GM19099 (cell line): Measurements from ENCODE around the gene CD33.
"Not testable (repeated sequence)": the region's sequence is repeated elsewhere in the genome, so short reads cannot be mapped to it uniquely, and the experiment has no call there.

Experiments
- POLR2A ChIP-seq: IDR thresholded peaks from 3 replicates; pipeline ENCODE4 v1.6.1; 2011; ENCODE audit warnings: low read depth; ENCODE audit not compliant: insufficient read length; ENCODE audit errors: extremely low read depth

Gene CD33

DNA sequence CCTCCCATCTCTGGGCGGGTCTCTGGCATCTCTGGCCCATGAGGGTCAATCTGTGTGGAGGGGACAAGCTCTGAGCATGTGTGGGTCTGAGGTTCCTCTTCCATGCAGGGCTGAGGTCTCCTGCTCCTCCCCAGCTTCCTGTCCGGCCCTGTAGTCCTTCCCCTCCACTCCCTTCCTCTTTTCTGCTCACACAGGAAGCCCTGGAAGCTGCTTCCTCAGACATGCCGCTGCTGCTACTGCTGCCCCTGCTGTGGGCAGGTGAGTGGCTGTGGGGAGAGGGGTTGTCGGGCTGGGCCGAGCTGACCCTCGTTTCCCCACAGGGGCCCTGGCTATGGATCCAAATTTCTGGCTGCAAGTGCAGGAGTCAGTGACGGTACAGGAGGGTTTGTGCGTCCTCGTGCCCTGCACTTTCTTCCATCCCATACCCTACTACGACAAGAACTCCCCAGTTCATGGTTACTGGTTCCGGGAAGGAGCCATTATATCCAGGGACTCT, at the start of gene CD33:
Gene CD33 (plus strand): TSS at position 183 of the 496 bp plus-strand sequence. CDS start 39 bp downstream, at position 222.
- TF ChIP-seq POLR2A, result not testable (repeated sequence)

DNA sequence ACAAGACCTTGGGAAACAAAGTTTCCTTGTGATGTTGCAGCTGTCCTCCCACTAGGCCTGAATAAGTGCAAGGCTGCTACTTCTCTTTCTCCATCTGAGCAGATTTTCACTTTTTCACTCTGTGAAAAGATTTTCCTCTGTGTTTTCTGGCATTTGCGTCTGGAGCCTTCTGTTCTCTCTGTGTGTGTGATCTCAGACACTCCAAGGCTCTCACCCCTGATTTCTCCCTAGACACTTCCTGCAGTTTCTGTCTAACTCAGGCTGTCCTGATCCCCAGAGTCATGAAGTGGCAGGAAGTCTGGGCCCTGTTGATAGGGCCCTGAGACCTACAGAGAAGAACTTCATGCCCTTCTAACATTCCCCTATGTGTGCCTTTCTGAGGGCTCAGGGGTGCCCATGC, 45.6 kb upstream of the CD33 start:
- TF ChIP-seq POLR2A, result no peak

DNA sequence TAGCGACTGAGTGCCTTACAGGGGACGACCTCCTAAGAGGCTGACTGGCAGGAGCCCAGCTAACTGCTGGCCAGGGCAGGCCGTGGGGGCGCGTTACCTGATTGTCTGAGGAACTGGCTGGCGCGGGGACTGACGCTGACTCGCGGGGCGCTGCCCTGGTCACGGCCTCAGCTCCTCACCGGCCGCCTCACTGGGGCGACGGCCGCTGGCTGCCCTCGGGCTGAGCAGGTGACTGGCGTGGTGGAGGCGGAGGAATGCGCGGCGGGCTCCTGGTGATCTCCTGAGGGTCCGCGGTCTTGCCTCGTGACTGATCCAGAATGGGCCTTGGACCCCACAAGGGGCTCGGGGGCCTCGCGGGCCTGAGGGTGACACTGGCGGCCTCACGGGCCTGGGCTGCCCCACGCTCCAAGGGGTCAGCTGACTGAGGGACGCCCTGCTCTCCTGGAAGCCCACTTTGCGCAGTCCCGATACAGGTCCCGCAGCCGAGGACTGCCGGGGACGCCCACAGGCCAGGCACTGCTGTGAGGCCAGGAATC, 43.4 kb upstream of the CD33 start:
- no peak for TF ChIP-seq POLR2A

DNA sequence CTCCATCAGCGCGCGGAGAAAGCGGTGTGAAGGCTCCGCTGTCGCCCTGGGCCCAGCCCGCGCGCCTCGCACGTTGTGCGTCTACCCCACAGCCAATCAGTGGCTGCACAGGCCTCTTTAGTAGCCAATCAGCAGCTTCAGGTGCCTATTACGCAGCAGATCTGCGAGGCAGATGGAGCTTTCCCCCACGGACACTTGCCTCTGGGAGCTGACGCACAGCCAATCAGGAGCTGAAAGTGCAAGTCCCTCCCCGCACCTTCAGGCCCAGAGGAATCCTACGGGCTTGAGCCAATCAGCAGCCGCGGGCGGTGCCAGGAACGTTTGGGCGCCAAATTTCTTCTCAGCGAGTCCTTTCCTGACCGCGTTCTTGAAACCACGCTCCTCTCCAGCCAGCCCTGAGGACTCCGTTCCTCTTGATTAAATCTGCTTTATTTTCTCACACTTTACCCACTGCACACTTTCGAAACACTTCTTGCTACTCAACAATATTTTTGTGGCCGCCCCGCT, 42.9 kb upstream of the CD33 start:
- no peak for TF ChIP-seq POLR2A

DNA sequence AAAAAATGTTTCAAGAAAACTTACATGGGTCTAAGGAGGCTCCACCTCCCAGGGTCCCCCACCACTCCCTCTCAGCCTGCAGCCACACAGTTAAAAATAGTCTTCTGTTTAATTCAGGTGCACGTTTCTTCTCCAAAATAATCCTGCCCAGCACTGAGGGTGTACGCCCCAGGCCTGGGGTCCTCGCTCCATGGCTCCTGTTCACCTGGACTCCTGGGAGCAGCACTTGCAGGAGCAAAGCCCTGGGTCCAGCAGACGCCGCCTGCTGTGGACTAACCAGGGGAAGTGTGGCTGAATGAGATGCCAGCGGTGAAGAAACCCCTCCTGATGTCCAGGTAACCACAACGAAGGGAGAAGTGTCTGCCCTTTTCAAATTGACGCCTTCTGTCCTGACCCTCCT, 41.3 kb upstream of the CD33 start:
- TF ChIP-seq POLR2A, result no peak

DNA sequence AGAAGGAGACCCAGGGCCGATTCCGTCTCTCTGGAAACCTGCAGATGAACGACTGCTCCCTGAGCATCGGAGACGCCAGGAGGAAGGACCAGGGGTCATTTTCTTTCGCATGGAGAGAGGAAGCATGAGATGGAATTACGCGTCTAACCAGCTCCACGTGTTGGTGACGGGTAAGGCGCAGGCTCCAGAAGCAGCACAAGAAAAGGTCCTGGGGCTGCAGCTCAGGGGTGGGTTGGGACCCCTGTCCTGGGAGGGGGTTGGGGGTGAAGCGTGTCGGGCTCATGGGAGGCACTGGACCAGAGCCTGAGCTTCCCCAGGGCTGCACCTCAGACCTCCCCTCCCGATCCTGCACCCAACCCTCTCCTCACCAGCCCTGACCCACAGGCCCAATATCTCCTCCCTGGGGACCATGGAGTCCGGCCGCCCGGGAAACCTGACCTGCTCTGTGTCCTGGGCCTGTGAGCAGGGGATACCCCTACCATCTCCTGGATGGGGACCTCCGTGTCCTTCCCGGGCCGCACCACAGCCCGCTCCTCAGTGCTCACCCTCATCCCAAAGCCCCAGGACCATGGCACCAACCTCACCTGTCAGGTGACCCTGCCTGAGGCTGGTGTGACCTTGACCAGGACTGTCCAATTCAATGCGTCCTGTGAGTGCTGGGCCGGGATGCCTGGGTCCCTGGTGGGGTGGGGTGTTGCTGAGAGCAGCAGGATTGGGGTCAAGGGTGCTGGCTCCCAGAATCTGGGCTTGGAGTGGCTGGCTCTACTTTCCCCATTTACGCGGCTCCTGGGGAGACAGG, 39.6 kb upstream of the CD33 start:
- TF ChIP-seq POLR2A, result no peak

DNA sequence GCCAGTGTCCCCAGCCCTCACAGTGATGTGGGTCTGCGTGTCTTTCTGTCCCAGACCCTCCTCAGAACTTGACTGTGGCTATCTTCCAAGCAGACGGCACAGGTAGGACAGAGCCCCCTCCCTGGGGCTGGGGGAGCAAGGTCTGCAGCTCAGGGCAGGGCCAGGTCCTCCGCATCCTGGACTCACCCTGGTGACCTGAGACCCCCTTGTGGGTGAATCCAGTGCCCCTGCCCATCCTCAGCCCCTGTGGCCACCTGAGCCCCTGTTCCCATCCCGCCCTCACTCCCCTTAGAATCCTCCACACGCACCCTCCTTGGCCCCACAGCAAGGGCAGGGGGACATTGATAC, 39.0 kb upstream of the CD33 start:
- TF ChIP-seq POLR2A, result no peak

DNA sequence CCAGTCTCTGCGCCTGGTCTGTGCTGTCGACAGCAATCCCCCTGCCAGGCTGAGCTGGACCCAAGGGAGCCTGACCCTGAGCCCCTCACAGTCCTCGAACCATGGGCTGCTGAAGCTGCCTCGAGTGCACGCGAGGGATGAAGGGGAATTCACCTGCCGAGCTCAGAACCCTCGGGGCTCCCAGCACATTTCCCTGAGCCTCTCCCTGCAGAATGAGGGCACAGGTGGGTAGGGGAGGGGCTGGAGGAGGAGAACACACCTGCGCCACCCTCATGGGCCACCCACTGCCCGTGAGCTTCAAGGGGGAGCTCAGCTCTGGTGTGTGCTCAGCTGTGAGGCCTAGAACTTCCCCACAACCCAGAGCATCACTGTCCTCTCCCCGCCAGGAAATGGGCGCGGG, 38.6 kb upstream of the CD33 start:
- no peak for TF ChIP-seq POLR2A

DNA sequence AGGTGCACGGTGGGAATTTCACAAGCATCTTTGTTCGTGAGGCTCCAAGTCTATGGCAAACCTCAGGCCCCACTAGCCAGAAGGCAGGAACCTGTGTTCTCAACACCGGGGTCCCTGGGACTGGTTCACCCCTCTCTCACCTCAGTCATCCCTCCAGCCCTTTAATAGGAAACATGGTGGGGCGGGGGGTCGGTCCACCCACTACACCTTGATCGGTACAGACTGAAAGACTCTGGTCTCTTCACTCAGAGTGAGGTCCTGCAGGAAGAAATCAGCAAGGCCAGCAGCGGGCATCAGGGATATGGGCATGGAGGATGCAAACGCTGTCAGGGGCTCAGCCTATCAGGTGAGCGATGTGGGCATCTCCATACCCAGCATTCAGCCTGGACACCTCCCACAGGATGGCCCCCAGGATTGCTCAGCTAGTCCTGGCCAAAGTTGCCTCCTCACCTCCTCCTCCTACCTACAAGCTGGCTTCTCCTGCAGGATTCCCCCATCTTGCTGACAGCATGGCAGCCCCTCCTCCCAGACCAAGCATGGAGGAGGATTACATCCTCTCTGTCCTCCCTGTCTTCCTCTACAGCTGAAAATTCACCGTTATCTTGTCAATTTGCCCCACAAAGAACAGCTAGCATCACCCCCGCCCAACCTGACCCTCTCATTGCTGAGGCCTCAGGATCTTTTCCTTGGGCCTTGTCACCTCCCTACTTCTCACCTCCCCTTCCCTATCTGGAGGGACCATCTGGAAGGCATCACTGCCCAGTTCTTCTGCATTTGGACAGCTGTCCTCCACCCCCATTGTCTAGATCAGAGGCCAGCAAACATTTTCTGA, 37.3 kb upstream of the CD33 start:
- no peak for TF ChIP-seq POLR2A

DNA sequence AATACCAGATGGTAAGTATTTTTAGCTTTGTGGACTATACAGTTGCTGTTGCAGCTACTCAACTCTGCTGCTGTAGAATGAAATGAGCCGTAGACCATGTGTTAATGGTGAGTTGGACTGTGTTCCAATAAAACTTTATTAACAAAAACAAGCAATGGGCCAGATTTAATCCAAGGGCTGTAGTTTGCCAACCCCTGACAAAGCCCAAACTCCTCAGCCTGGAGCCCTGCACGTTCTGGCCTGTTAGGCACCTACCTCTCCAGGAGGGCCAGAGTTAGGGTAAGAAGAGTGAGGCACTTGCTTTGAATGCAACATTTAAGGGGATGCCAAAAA, 36.7 kb upstream of the CD33 start:
- TF ChIP-seq POLR2A, result no peak

DNA sequence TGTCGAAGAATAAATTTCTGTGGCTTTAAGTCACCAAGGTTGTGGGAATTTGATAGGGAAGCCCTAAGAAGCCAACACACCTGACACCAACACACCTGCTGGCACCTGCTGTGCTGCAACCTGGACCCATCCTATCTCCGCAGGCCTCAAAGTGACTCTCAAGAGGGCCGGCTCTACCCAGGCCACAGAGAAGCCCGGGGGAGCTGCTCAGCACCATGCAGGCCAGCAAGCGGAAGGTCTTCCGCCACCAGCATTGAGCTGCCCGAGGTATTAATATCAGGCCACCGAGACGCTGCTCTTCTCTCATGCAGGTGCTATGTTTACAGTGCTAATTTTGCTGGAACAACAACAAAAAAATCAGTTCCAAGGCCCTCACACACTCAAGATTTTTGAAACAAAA, 32.2 kb upstream of the CD33 start:
- no peak for TF ChIP-seq POLR2A

DNA sequence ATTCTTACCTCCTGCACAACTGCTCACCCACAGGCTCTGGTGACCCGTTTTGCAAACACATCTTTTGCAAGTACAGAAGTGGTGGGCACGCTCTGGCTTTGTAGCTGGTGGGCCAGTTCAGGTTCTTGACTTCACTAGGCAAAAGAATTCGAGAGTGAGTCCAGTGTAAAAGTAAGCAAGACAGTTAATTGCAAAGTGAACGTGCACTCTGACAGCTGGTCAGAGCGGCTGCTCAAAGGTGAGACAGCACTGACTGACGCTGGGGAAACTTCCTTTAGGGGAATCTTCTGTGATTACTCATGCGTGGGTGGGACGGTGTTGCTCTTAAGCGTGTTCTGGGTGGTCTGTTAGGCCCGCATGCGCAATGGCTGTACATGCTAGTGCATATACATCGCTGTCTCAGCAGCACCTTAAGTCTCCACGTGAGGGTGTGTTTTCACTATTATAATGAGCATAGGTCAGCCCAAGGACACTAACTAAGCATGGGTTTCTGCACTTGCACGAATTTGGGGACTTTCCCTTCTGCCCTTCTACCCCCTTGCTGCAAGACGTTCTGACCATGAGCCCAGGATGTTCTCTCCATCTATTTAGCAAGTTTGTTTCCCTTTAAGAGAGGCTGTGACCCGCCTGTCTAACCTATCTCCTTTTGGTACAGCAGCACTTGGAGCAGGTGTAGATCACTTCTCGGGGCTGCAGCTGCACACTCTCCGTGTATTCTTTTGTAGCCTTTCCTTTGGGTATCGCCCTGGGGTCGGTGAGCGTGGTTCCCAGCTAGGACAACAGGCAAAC, 30.2 kb upstream of the CD33 start:
- no peak for TF ChIP-seq POLR2A

DNA sequence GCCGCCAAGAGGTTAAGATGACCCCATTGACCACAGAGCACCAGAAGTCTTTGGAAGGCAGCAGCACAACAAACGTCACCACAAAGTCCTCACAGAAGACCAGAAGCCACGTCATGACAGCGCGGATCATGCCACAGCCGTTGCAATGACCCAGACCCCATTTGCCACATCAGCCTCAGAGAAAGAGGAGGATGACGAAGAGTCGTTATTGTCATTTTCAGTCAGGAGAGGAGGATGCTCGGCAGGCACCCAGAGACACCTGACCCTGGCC, 29.6 kb upstream of the CD33 start:
- no peak for TF ChIP-seq POLR2A

DNA sequence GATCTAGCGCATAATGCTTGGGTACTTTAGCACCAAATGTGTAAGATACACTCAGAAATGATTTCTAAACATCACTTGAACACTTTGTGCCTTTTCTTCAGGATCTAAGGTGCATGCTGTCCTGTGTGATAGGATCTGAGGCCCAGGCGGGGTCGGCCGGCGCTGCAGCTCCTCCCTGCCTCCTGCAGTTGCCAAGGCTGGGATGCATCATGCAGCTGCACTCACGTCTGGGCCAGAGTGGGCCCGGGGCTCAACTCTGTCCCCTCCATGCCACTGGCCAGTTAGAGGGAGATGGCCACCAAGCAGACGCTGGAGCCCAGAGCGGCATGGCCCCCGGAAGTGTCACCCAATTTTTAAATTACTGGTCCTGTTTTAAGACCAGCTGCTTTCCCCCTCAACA, 29.3 kb upstream of the CD33 start:
- no peak for TF ChIP-seq POLR2A

DNA sequence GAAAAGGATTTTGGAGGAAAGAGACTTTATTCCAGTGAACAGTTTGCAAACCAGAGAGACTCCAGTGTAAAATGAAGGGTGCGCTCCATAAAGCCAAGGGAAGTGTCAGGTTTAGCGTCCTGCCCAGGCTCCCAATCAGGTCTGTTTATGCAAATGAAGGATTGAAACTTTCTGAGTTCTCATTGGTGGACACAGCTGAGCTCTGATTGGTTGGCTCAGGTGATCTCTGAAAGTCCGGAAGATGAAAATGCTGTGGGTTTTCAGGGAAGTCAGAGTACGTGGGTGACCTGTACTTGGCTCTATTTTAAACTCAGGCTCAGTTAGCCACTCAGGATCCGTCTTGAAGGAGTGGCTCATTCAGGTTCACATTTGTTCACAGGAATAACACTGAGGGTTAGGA, 28.7 kb upstream of the CD33 start:
- no peak for TF ChIP-seq POLR2A
